K562 (cell line): ENCODE data around the gene ZNF148. TPM values are rescaled to one million over a fixed set of nuclear protein-coding genes. Genes with fewer than 3 reads are reported as not detected.

ENCODE experiments used
- NUFIP1 ChIP-seq: fragments of 450-650 bp; IDR thresholded peaks from 2 replicates; pipeline ENCODE4 v1.6.1; 2018; ENCODE audit not compliant: partially characterized antibody
- TRIM24 ChIP-seq, 2 experiments: fragments of 450-650 bp; IDR thresholded peaks; 2 replicates each; pipeline ENCODE4 v1.6.1; 2016
- ZSCAN32 ChIP-seq: fragments of 450-650 bp; formaldehyde crosslinking; IDR thresholded peaks from 2 replicates; pipeline ENCODE4 v1.4.0; 2020; ENCODE audit warnings: mild to moderate bottlenecking, moderate library complexity
- polyA plus RNA-seq, 8 experiments: library from polyadenylated mRNA; depleted of rRNA in 4 of 8; stranded (reverse) in 5 of 8; unstranded in 3 of 8; fragments of >200 nt; fragmentation: Nextera tagmentation in 2 of 8; fragmentation: Illumina TruSeq in 1 of 8; extraction: Ambion mirVana in 2 of 8; extraction: Trizol in 1 of 8; gene quantifications; 2 replicates each; pipeline versions ENCODE4 v1.2.1 to v1.2.3, GENCODE V29; 2011 to 2014; ENCODE audit warnings: inconsistent platforms in 1 of 8, missing spikeins in 1 of 8
- total RNA-seq, 7 experiments: library from RNA; depleted of rRNA in 6 of 7; stranded (reverse); fragments of >200 nt in 6 of 7; fragmentation: Illumina TruSeq in 2 of 7; extraction: Trizol in 2 of 7; gene quantifications; 2 replicates each; pipeline versions ENCODE4 v1.2.1 to v1.2.3, GENCODE V29; 2011 to 2021; ENCODE audit warnings: low replicate concordance in 1 of 7
- TF ChIP-seq, protein P1 (sequence below), 2 experiments: fragments of 450-650 bp; IDR thresholded peaks; 2 replicates each; pipeline ENCODE4 v1.6.1; 2016; ENCODE audit warnings: mild to moderate bottlenecking in 2 of 2, borderline replicate concordance in 1 of 2, low read depth in 1 of 2, moderate library complexity in 1 of 2
- TF ChIP-seq, protein P2 (sequence below): fragments of 450-650 bp; IDR thresholded peaks from 2 replicates; pipeline ENCODE4 v1.6.1; 2016; ENCODE audit warnings: missing biosample characterization, missing genetic modification characterization

The ZNF148 gene
- total and polyA plus RNA-seq, 9 of the 15 experiments (the other 6 are each of a cell fraction or from before 2014, with no cell fraction given): 2.7 to 15.1 (median 8.3) TPM

DNA sequence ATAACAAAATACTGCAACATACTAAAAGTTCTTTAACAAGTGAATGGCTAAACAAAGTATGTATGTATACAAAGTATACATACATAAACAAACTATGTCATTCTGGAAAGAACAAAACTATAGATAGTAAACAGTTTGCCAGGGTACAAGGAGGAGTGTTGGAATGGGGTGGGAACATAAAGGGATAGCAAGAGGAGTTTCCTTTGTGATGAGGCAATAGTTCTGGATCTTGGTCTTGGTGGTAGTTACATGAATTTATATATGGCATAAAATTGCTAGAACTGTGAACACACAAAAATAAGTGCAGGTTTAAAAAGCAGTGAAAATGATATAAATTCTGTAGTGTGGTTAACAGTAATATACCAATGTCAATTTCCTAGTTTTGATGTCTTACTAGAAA, 22.0 kb downstream of the ZNF148 start (continued):
- TF ChIP-seq TRIM24 (IDR thresholded peaks at IDR 0.05) (peak; percentile 41 to 55; a peak in 2 of 4 replicates), ZSCAN32 (CRISPR knock-in tag) (peak; percentile 77), NUFIP1 (no peak)
- TF ChIP-seq, protein P1, sequence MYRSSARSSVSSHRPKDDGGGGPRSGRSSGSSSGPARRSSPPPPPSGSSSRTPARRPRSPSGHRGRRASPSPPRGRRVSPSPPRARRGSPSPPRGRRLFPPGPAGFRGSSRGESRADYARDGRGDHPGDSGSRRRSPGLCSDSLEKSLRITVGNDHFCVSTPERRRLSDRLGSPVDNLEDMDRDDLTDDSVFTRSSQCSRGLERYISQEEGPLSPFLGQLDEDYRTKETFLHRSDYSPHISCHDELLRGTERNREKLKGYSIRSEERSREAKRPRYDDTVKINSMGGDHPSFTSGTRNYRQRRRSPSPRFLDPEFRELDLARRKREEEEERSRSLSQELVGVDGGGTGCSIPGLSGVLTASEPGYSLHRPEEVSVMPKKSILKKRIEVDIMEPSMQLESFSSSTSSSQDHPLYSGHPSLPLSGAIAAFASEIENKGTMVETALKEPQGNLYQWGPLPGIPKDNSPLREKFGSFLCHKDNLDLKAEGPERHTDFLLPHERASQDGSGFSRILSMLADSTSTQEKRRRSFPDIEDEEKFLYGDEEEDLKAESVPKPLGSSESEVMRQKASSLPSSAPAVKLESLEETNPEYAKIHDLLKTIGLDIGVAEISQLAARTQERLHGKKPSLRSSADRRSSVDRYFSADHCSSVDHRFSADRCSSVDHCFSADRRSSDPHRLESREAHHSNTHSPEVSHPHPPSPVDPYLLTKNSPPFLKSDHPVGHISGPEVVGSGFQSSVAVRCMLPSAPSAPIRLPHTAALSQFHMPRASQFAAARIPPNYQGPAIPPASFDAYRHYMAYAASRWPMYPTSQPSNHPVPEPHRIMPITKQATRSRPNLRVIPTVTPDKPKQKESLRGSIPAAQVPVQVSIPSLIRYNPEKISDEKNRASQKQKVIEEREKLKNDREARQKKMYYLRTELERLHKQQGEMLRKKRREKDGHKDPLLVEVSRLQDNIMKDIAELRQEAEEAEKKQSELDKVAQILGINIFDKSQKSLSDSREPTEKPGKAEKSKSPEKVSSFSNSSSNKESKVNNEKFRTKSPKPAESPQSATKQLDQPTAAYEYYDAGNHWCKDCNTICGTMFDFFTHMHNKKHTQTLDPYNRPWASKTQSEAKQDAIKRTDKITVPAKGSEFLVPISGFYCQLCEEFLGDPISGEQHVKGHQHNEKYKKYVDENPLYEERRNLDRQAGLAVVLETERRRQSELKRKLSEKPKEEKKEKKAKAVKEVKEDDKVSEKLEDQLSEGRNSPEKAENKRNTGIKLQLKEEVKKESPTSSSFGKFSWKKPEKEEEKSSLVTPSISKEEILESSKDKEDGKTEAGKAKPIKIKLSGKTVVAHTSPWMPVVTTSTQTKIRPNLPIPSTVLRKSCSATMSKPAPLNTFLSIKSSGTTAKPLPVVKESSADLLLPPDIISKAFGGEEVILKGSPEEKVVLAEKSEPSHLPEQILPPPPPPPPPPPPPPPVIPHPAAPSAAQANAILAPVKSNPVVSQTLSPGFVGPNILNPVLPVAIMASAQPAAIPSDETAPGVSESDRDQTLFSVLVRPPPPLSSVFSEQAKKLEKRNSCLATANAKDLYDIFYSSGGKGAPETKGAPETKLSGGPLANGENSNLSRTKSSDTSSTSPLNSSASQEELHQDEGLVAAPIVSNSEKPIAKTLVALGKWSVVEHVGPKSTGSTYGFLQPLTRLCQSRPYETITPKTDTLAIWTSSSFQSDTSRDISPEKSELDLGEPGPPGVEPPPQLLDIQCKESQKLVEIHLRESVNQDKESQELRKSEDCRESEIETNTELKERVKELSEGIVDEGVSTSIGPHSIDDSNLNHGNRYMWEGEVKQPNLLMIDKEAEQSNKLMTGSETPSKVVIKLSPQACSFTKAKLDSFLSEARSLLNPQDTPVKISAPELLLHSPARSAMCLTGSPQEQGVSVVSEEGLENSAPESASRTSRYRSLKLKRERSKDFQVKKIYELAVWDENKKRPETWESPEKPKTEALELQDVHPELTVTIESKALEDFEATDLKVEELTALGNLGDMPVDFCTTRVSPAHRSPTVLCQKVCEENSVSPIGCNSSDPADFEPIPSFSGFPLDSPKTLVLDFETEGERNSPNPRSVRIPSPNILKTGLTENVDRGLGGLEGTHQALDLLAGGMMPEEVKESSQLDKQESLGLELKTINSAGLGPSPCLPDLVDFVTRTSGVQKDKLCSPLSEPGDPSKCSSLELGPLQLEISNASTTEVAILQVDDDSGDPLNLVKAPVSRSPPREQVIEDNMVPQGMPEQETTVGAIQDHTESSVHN (IDR thresholded peaks at IDR 0.05; ENCODE audit: borderline replicate concordance in 1 of 2, low read depth in 1 of 2): no peak
- TF ChIP-seq, protein P2, sequence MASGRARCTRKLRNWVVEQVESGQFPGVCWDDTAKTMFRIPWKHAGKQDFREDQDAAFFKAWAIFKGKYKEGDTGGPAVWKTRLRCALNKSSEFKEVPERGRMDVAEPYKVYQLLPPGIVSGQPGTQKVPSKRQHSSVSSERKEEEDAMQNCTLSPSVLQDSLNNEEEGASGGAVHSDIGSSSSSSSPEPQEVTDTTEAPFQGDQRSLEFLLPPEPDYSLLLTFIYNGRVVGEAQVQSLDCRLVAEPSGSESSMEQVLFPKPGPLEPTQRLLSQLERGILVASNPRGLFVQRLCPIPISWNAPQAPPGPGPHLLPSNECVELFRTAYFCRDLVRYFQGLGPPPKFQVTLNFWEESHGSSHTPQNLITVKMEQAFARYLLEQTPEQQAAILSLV: peak; percentile 88
